GM19395 (cell line): ENCODE results near the gene MICA.
A peak's percentile ranks its signal among the peaks of the same experiment; 100 is the strongest.
"Not testable (repeated sequence)": the region's sequence is repeated elsewhere in the genome, so short reads cannot be mapped to it uniquely, and the experiment has no call there.

Source experiments
- ATAC-seq: cut with Tn5 transposase; IDR thresholded peaks from one replicate; pipeline ENCODE4 v1.9.1; 2021; ENCODE audit warnings: mild to moderate bottlenecking, moderate library complexity; ENCODE audit not compliant: unreplicated experiment

Gene MICA

GRCh38 chr6:31381666-31382065 lies 21.7 kb upstream of the MICA start:
- no peak for ATAC-seq

- ATAC-seq: no peak
Measured at GRCh38 chr6:31383149-31383548, 20.2 kb upstream of the MICA start.

GRCh38 chr6:31385041-31385440 lies 18.4 kb upstream of the MICA start:
- no peak for ATAC-seq

- ATAC-seq: no peak
Measured at GRCh38 chr6:31386099-31386498, 17.3 kb upstream of the MICA start.

GRCh38 chr6:31386977-31387376 lies 16.4 kb upstream of the MICA start:
- no peak for ATAC-seq

- ATAC-seq: not testable (repeated sequence)
Measured at GRCh38 chr6:31388916-31389801, 14.2 kb upstream of the MICA start.

GRCh38 chr6:31389802-31390132 lies 13.6 kb upstream of the MICA start:
- not testable (repeated sequence) for ATAC-seq

GRCh38 chr6:31393932-31394331 lies 9.5 kb upstream of the MICA start:
- ATAC-seq: no peak

GRCh38 chr6:31394381-31394780 lies 9.0 kb upstream of the MICA start:
- ATAC-seq: no peak

- no peak for ATAC-seq
Measured at GRCh38 chr6:31395832-31396231, 7.6 kb upstream of the MICA start.

GRCh38 chr6:31396422-31397152 lies 6.8 kb upstream of the MICA start:
- no peak for ATAC-seq

GRCh38 chr6:31397153-31397499 lies 6.3 kb upstream of the MICA start:
- ATAC-seq: not testable (repeated sequence)

- ATAC-seq: no peak
Measured at GRCh38 chr6:31397901-31398525, 5.4 kb upstream of the MICA start.

GRCh38 chr6:31399589-31400466 lies 3.6 kb upstream of the MICA start:
- ATAC-seq: no peak

- no peak for ATAC-seq
Measured at GRCh38 chr6:31400467-31401289, 2.7 kb upstream of the MICA start.

GRCh38 chr6:31401403-31401802 lies 2.0 kb upstream of the MICA start:
- ATAC-seq: no peak

- peak; percentile 28 for ATAC-seq
Measured at GRCh38 chr6:31402324-31403282, 792 bp upstream of the MICA start.

GRCh38 chr6:31404061-31404364 lies 618 bp downstream of the MICA start:
- ATAC-seq: not testable (repeated sequence)

- ATAC-seq: no peak
Measured at GRCh38 chr6:31405996-31406395, 2.6 kb downstream of the MICA start.
